ENCODE results near the gene ALDH2.
A peak's percentile ranks its signal among the peaks of the same experiment; 100 is the strongest.
"Not testable (repeated sequence)": the region's sequence is repeated elsewhere in the genome, so short reads cannot be mapped to it uniquely, and the experiment has no call there.

ALDH2 gene

GRCh38 chr12:111819191-111820158 lies 52.7 kb downstream of the ALDH2 start:
- no peak overlapping the region for H3K4me3 ChIP-seq (ENCODE audit: low read length)
- no peak for TF ChIP-seq ZNF274 (IDR thresholded peaks at IDR 0.05; ENCODE audit: low read depth, low read length)

GRCh38 chr12:111820828-111821227 lies 54.1 kb downstream of the ALDH2 start:
- H3K4me3 ChIP-seq (ENCODE audit: low read length): not testable (repeated sequence)

- TF ChIP-seq ZNF274 (IDR thresholded peaks at IDR 0.05; ENCODE audit: low read depth, low read length): no peak
- H3K4me3 ChIP-seq (ENCODE audit: low read length): no peak overlapping the region
Observed at GRCh38 chr12:111822886-111823285, 56.2 kb downstream of the ALDH2 start.

- H3K4me3 ChIP-seq (ENCODE audit: low read length): no peak overlapping the region
- no peak for TF ChIP-seq ZNF274 (IDR thresholded peaks at IDR 0.05; ENCODE audit: low read depth, low read length)
Observed at GRCh38 chr12:111823891-111824290, 57.2 kb downstream of the ALDH2 start.

GRCh38 chr12:111824312-111824711 lies 57.6 kb downstream of the ALDH2 start:
- not testable (repeated sequence) for H3K4me3 ChIP-seq (ENCODE audit: low read length)

GRCh38 chr12:111825509-111825908 lies 58.8 kb downstream of the ALDH2 start:
- TF ChIP-seq ZNF274 (IDR thresholded peaks at IDR 0.05; ENCODE audit: low read depth, low read length): no peak
- H3K4me3 ChIP-seq (ENCODE audit: low read length): no peak overlapping the region

- no peak for TF ChIP-seq ZNF274 (IDR thresholded peaks at IDR 0.05; ENCODE audit: low read depth, low read length)
- H3K4me3 ChIP-seq (ENCODE audit: low read length): no peak overlapping the region
Observed at GRCh38 chr12:111826316-111826715, 59.6 kb downstream of the ALDH2 start.

GRCh38 chr12:111826992-111827391 lies 60.3 kb downstream of the ALDH2 start:
- no peak for TF ChIP-seq ZNF274 (IDR thresholded peaks at IDR 0.05; ENCODE audit: low read depth, low read length)
- no peak overlapping the region for H3K4me3 ChIP-seq (ENCODE audit: low read length)

- no peak overlapping the region for H3K4me3 ChIP-seq (ENCODE audit: low read length)
- TF ChIP-seq ZNF274 (IDR thresholded peaks at IDR 0.05; ENCODE audit: low read depth, low read length): no peak
Observed at GRCh38 chr12:111827907-111828306, 61.2 kb downstream of the ALDH2 start.

- TF ChIP-seq ZNF274 (IDR thresholded peaks at IDR 0.05; ENCODE audit: low read depth, low read length): no peak
- H3K4me3 ChIP-seq (ENCODE audit: low read length): no peak overlapping the region
Observed at GRCh38 chr12:111828338-111828979, 61.7 kb downstream of the ALDH2 start.

GRCh38 chr12:111829635-111830034 lies 62.9 kb downstream of the ALDH2 start:
- H3K4me3 ChIP-seq (ENCODE audit: low read length): not testable (repeated sequence)

GRCh38 chr12:111834740-111835386 lies 68.1 kb downstream of the ALDH2 start:
- H3K4me3 ChIP-seq (ENCODE audit: low read length): not testable (repeated sequence)

GRCh38 chr12:111835531-111836181 lies 68.9 kb downstream of the ALDH2 start:
- not testable (repeated sequence) for H3K4me3 ChIP-seq (ENCODE audit: low read length)

- H3K4me3 ChIP-seq (ENCODE audit: low read length): no peak overlapping the region
- TF ChIP-seq ZNF274 (IDR thresholded peaks at IDR 0.05; ENCODE audit: low read depth, low read length): no peak
Observed at GRCh38 chr12:111838353-111838752, 71.6 kb downstream of the ALDH2 start.

GRCh38 chr12:111840807-111841206 lies 74.1 kb downstream of the ALDH2 start:
- TF ChIP-seq ZNF274 (IDR thresholded peaks at IDR 0.05; ENCODE audit: low read depth, low read length): no peak
- peak overlapping the region; percentile 100 for H3K4me3 ChIP-seq (ENCODE audit: low read length)
